ENCODE results near the gene ZKSCAN5. TPM values are rescaled to one million over a fixed set of nuclear protein-coding genes. Genes with fewer than 3 reads are reported as not detected.

Gene ZKSCAN5
- polyA plus RNA-seq, 1 donor from 2014 or later: 18.6 TPM

DNA sequence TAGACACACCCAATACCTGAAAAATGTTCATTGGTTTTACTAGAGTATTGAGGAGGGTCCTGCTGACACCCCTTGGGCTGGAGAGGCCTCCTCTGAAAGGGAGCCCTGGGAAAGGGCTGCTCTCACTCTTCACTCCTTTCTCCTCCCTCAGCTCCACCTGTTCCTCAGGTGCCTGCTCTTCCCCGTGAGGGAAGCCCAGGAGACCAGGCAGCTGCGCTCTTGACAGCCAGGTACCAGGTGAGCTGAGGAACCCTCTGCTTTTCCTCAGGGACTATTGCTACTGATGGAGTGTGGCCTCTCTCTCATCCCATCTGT is 57.2 kb downstream of the ZKSCAN5 start:
- TF ChIP-seq, protein P1, sequence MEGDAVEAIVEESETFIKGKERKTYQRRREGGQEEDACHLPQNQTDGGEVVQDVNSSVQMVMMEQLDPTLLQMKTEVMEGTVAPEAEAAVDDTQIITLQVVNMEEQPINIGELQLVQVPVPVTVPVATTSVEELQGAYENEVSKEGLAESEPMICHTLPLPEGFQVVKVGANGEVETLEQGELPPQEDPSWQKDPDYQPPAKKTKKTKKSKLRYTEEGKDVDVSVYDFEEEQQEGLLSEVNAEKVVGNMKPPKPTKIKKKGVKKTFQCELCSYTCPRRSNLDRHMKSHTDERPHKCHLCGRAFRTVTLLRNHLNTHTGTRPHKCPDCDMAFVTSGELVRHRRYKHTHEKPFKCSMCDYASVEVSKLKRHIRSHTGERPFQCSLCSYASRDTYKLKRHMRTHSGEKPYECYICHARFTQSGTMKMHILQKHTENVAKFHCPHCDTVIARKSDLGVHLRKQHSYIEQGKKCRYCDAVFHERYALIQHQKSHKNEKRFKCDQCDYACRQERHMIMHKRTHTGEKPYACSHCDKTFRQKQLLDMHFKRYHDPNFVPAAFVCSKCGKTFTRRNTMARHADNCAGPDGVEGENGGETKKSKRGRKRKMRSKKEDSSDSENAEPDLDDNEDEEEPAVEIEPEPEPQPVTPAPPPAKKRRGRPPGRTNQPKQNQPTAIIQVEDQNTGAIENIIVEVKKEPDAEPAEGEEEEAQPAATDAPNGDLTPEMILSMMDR (IDR thresholded peaks at IDR 0.05; ENCODE audit: poor library complexity, severe bottlenecking): no peak
- TF ChIP-seq MXI1 (conservative IDR thresholded peaks at IDR 0.05; ENCODE audit: poor library complexity, severe bottlenecking): no peak
- TF ChIP-seq EP300 (conservative IDR thresholded peaks at IDR 0.05; ENCODE audit: poor library complexity, severe bottlenecking): no peak
- TF ChIP-seq, protein P2, sequence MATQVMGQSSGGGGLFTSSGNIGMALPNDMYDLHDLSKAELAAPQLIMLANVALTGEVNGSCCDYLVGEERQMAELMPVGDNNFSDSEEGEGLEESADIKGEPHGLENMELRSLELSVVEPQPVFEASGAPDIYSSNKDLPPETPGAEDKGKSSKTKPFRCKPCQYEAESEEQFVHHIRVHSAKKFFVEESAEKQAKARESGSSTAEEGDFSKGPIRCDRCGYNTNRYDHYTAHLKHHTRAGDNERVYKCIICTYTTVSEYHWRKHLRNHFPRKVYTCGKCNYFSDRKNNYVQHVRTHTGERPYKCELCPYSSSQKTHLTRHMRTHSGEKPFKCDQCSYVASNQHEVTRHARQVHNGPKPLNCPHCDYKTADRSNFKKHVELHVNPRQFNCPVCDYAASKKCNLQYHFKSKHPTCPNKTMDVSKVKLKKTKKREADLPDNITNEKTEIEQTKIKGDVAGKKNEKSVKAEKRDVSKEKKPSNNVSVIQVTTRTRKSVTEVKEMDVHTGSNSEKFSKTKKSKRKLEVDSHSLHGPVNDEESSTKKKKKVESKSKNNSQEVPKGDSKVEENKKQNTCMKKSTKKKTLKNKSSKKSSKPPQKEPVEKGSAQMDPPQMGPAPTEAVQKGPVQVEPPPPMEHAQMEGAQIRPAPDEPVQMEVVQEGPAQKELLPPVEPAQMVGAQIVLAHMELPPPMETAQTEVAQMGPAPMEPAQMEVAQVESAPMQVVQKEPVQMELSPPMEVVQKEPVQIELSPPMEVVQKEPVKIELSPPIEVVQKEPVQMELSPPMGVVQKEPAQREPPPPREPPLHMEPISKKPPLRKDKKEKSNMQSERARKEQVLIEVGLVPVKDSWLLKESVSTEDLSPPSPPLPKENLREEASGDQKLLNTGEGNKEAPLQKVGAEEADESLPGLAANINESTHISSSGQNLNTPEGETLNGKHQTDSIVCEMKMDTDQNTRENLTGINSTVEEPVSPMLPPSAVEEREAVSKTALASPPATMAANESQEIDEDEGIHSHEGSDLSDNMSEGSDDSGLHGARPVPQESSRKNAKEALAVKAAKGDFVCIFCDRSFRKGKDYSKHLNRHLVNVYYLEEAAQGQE (IDR thresholded peaks at IDR 0.05; ENCODE audit: borderline replicate concordance): no peak
- no peak for TF ChIP-seq TAF1 (IDR thresholded peaks at IDR 0.05; ENCODE audit: low read depth)
- TF ChIP-seq EZH2 (IDR thresholded peaks at IDR 0.05; ENCODE audit: borderline replicate concordance, insufficient read depth, low read length, poor library complexity, severe bottlenecking): no peak
- TF ChIP-seq RAD21 (conservative IDR thresholded peaks at IDR 0.05): no peak
- TF ChIP-seq SMC3 (conservative IDR thresholded peaks at IDR 0.05; ENCODE audit: poor library complexity): no peak
- TF ChIP-seq POLR2AphosphoS5 (IDR thresholded peaks at IDR 0.05): no peak
- no peaks in the 10 kb centered on the region for H4K20me1 ChIP-seq (ENCODE audit: insufficient read depth)
- no peak overlapping the region for H3K27ac ChIP-seq (ENCODE audit: low read length)
- H3K4me2 ChIP-seq (ENCODE audit: low read length): no peak overlapping the region
- peaks cover 49% of the 10 kb centered on the region for H3K79me2 ChIP-seq (replicated peaks; ENCODE audit: insufficient read depth, low read length)
- H3K36me3 ChIP-seq (ENCODE audit: insufficient read depth, low read length): peaks cover 5% of the 10 kb centered on the region
- H3K9ac ChIP-seq (ENCODE audit: low read length): no peak overlapping the region
- H3K27me3 ChIP-seq (ENCODE audit: insufficient read depth, low read depth, low read length): no peaks in the 10 kb centered on the region
- H3K9me3 ChIP-seq (ENCODE audit: low read length): no peaks in the 10 kb centered on the region
- H2AFZ ChIP-seq (ENCODE audit: low read depth, low read length): no peak overlapping the region
- no peaks in the 10 kb centered on the region for H3K9me2 ChIP-seq (ENCODE audit: insufficient read depth, low read length)
- H3K4me3 ChIP-seq (ENCODE audit: low read length): no peak overlapping the region
- no peaks in the 10 kb centered on the region for H3F3A ChIP-seq (ENCODE audit: insufficient read depth, low read length, poor library complexity, severe bottlenecking)

DNA sequence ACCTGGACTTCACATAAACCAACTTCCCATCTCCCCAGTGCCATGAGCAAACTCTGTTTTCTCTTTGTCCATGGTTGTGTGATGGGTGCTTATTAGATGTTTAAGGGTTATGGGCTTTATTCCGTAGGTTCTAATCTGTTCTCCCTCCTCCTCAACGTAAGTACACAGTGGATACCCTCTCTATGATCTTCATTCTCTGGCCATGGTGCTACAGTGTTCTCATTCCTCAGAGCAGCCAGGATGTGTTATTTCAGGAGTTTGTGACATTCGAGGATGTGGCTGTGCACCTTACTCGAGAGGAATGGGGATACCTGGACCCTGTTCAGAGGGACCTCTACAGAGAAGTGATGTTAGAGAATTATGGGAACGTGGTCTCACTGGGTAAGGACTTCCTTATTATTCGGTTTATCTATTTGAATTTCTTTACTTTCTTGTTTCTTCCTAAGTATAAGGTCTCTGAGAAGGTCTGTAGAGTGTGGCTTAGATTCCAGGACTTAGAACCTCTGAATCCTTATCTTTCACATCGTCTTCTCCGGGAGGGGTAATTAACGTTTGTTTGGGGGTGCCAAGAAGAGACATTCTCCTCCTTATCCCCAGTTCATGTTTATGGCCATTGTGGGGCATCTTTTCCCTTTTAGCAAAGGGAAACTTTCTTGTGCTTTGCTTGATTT is 57.8 kb downstream of the ZKSCAN5 start:
- H3K79me2 ChIP-seq (replicated peaks; ENCODE audit: insufficient read depth, low read length): peaks cover 44% of the 10 kb centered on the region

More for the DNA sequence above, 57.8 kb downstream of the ZKSCAN5 start:
- Histone ChIP-seq H3K9me2 (ENCODE audit: insufficient read depth, low read length) (no peaks in the 10 kb centered on the region), H2AFZ (ENCODE audit: low read depth, low read length) (no peak overlapping the region), H3K36me3 (ENCODE audit: insufficient read depth, low read length) (peaks cover 5% of the 10 kb centered on the region), H3K27me3 (ENCODE audit: insufficient read depth, low read depth, low read length) (no peaks in the 10 kb centered on the region), H3K4me2 (ENCODE audit: low read length) (no peak overlapping the region), H4K20me1 (ENCODE audit: insufficient read depth) (no peaks in the 10 kb centered on the region), H3K9me3 (ENCODE audit: low read length) (no peaks in the 10 kb centered on the region), H3K9ac (ENCODE audit: low read length) (no peak overlapping the region), H3K27ac (ENCODE audit: low read length) (no peak overlapping the region), H3F3A (ENCODE audit: insufficient read depth, low read length, poor library complexity, severe bottlenecking) (no peaks in the 10 kb centered on the region), H3K4me3 (ENCODE audit: low read length) (no peak overlapping the region)
- TF ChIP-seq TAF1 (IDR thresholded peaks at IDR 0.05; ENCODE audit: low read depth): no peak
- TF ChIP-seq RAD21 (conservative IDR thresholded peaks at IDR 0.05): no peak
- no peak for TF ChIP-seq EZH2 (IDR thresholded peaks at IDR 0.05; ENCODE audit: borderline replicate concordance, insufficient read depth, low read length, poor library complexity, severe bottlenecking)
- TF ChIP-seq, protein P2 (IDR thresholded peaks at IDR 0.05; ENCODE audit: borderline replicate concordance): no peak
- TF ChIP-seq EP300 (conservative IDR thresholded peaks at IDR 0.05; ENCODE audit: poor library complexity, severe bottlenecking): no peak
- TF ChIP-seq MXI1 (conservative IDR thresholded peaks at IDR 0.05; ENCODE audit: poor library complexity, severe bottlenecking): no peak
- no peak for TF ChIP-seq POLR2AphosphoS5 (IDR thresholded peaks at IDR 0.05)
- TF ChIP-seq, protein P1 (IDR thresholded peaks at IDR 0.05; ENCODE audit: poor library complexity, severe bottlenecking): no peak
- no peak for TF ChIP-seq SMC3 (conservative IDR thresholded peaks at IDR 0.05; ENCODE audit: poor library complexity)
